GM21786 (cell line): ENCODE results near the gene WDR91.

Source experiments
- ATAC-seq: cut with Tn5 transposase; IDR thresholded peaks from one replicate; pipeline ENCODE4 v1.9.1; 2021; ENCODE audit not compliant: unreplicated experiment

Gene WDR91

DNA sequence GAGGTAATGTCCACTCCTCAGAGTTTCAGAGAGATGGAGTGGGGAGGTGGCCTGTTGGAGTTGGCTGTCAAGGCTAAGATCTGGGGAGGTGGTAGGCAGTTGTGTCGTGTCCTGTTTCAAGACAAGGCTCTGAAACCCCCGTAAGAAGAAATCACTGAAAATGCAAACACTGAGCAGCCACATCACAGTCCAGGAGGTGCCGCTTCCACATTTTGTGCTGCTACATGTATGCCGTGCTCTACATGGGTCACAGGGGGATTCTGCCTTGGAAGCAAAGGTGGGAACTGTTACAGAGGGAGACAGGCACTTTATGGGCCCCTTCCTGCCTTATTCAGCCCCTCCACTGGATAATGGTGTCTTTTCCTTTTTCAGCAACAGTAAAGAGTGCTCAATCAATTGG lies 11.9 kb downstream of the WDR91 start:
- no peak for ATAC-seq

DNA sequence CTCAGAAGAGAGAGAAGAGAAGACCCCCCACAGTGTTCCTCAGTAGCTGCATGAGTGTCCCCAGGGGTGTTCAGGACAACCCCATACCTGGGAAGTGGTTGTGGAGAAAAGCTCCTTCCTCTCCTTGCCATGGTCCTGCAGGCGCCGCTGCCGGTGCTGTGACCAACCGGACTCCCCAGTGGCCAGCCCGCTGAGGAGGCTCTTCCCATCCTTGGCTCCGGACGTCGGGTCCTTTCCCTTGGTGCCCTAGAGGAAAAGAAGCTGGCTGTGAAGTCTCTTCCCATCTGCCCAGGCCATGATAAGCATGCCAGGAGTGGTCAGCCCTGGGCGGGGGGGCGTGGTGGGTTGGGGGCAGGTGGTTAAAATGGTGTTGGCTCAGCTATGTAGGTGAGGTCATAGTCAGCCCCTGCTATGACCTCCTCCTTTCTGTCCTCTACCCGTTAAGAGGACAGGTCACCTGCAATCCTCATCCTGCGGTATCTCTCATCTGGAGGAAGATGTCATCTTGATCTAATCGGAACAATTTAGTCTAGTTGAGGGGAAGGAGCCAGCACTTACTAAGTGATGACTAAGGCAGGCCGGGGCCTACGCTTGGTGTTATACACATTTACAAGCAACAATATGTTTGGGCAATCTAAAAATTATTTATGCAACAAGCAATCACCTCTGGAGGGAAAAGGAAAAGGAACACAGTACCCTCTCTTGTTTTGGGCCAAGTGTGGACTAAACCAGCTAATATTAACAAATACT lies 13.2 kb downstream of the WDR91 start:
- no peak for ATAC-seq

DNA sequence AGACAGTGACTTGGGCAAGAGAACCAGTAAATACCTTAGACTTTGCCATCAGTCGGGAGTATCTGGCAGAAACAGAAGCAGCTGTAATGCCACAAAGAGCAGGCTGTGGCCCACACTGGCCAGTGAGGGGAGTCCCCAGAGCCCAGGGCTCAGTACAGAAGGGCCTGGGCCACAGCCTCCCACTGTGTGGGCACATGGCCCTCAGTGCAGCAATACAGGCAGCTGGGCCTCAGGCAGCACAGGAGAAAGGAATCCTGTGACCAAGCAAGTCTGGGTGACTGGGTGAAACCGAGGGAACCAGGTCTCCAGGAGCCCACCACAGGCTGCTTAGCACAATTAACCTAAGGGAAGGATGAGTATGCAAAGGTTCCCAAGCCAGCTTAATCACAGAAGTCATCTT lies 14.0 kb downstream of the WDR91 start:
- ATAC-seq, result no peak

DNA sequence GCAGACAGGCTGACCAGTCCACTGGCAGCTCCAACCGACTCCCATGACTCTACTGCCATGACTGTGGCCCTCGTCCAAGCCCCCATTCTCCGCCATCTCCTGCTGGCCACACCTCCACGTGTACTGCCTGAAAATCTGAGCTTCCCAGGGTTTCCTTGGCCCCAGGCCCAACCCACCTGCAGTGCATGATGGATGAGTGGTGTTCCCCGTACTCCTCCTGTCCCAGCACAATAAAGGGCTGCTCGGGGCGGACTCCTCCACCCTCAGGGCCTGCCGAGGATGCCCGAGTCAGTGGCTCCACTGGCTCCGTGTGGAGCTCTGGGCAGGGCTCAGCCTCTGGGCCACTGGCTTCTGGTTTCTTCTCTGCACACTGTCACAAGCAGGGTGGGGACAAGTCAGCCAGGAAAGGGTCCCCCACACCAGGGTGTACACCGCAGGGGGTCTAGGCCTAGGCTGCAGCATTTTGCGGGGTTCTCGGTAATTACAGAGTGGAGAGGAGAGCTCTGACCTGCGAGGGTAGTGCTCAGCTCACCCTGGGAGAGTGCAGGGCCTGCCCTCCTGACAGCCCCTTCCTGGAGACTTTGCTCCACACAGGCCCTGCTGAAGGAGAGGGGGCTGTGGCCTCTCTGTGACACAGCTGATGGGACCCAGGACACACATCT lies 15.2 kb downstream of the WDR91 start:
- ATAC-seq, result no peak

DNA sequence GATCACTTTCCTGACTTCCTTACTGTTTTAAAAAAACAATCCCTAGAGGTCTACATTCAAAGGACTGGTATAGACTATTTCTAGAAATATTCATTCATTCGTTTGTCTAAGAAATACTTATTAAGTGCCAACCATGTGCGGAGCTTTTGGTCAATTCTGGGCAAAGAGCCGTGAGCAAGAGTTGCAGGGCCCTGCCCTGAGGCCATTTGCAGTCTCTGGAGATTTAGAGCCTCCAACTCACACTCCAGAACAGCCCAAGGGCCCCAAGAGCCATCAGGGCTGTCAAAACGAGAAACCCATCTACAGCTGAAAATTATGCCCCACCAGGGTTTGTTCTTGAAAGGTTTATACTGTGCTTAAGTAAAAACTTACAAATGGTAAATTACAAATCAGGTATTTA lies 16.2 kb downstream of the WDR91 start:
- no peak for ATAC-seq

DNA sequence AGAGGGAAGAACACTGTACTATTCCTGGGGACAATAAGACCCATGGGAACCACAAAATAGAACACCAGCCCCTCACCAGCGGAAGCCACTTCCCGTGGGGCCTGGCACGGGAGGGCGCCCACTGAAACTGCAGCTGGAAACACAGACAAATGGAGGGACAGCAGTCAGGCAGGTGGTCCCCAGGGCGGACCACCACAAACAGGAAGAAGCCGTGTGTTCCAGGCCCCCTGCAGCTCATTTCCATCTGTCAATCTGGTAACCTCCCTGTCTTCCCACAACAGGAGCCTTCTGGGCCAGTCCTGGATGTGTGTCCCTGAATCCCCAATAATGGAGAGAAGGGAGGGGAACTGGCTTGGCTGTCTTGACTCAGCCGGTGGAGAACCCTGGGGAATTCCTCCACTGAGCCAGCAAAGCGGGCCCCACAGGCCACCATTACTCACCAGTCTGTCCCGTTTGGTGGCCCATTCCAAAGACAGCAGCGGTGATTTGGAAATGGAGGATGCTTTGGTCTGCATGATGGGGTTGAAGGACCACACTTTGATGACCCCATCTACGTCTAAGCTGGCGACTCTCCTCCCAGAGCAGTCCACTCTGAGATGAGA lies 16.7 kb downstream of the WDR91 start:
- ATAC-seq, result no peak

DNA sequence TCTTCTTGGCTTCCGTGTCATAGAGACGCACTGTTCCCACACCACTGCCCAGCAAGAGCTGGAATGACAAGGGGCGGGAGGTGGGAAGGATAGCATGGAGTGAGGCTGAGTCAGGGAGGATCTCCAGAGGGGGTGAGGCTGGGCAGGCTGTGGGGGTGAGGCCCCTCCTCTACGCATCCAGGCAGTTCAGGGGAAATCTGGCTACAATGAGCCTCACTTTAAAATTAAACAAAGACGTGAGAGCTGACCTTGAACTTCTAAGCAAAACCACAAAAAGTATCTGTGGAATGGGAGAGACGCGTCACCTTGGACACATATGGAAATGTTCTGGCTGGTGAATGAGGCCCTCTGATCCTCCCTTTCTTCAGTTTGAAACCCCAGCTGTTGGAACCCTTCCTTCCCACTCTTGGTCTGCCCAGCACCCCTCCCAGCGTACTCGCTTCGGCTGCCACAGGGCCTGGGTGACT lies 17.7 kb downstream of the WDR91 start:
- ATAC-seq, result no peak

DNA sequence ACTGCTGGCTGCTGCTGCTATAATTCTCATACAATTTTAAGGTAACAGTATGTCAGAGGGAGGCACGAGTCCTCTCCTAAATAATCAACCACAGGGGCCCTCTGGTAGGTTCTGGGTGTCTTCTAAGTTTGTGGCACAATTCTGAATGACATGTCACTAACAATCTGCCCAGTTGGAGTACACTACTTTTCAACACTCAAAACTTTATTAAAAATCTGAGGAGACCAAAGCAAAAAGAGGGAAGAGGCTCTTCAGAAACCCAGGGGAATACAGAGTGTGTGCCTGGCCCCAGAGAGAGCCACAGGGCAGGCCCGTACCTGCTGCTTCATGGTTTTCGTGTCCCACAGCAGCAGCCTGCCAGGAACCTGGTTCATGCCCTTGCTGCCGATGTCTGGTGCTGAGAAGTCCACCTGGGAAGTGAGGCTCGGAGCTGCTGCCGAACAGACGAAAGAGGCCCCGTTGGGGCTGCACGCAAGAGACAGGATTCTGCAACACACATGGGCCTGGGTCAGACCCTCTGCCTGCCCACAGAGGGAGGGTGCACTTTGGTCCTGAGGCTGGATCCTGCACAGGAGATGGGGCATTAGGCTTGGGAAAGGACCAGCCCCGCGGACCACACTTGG lies 18.3 kb downstream of the WDR91 start:
- no peak for ATAC-seq

DNA sequence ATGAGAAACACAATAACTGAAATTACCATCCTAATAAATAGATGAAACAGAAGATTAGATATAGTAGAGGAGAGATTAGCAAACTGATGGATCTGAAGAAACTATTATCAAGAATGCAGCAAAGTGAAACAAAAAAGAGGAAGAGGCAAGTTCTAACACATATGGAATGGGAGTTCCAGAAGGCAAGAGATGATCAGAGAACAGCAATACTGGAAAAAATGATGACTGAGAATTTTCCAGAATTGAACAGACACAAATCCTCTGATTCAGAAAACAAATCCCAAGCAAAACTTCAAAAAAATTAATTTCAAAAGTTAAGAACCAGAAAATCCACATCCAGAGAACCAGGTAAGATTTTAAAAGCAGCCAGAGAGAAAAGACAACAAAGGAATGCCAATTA lies 20.6 kb downstream of the WDR91 start:
- no peak for ATAC-seq

DNA sequence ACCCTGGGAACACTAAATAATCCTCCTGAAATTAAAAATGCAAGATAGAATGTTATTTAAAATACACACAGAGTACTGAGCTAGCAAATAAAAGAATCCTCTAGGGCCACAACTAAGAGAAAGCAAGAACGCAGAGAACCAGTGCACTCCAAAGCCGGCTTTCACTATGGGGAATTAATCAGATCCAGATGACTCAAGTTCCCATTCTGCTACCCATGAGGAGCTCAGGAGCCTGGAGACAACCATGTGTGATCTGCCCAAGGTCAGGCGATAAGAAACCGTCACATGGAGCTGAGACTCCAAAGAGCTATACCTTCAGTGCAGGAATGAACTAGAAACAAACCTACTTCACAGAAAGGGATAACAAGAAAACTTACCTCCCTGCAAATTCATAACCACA lies 21.4 kb downstream of the WDR91 start:
- ATAC-seq, result no peak

DNA sequence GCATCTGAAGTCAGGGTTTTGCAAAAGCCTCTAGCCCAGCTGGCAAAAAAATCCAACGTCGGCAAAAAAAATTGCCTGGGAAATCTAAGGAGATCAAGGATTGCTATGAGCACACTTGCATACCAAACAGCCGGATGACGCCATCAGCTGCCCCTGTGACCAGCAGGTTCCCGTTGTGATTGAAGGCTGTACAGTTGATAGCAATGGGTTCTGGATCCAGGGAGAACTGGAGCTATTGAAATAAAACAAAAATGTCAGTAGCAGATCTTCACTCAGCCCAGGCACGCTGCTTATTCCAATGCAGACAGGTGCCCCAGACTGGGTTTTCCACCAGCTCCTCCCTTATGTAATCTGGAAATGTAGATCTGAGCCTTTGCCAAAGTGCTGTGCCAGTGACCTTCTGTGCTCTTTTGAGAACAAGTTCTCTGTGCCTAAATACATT lies 22.1 kb downstream of the WDR91 start:
- ATAC-seq, result no peak

DNA sequence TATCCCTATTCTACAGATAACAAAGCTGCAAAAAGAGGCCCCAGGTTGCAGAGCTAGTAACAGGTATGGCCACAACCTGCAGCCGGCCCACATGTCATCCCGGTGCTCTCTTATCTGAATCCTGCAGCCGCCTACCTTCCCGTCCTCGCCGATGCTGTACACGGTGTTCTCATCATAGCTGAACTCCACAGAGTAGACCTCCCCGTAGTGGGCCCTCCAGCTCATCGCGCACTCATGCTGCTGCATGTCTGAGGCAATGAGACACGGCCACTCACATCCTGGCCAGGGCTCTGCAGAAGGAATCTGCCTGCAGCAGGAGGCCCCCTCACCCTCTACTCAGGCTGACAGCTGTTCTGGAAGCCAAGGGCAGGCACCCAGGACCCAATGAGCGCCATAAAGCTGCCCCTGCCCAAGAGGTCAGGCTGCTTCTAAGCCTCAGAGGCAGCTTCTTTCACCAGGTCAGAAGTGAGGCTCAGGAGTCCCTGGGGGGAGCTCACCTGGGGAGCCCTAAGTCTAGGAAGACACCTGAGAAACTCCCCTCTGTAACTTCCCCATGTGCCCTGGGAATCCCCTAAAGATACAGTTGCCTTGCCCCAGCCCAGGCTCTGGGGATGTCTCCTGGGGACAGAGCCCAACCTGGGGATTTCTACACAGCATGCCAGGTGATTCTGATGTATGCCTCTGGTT lies 22.9 kb downstream of the WDR91 start:
- ATAC-seq, result peak; percentile 31

DNA sequence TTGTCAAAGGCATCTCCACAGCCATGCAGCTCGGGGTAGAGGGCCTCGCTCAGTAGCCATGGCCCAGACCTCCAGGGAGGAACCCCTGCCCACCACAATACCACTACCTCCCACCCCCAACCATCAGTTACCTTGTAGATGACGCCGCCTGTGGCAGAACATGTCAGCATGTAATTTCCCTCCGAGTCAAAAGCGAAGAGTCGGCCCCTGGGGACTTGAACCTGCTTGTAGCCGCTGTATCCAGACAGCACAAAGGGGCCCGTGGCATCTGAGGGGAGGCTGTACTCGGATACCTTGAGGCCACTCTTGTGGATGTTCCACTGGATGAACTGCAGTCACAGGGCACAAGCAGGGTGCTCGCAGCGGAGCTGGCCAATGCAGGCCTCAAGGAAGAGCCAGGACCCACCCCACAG lies 24.5 kb downstream of the WDR91 start:
- ATAC-seq, result peak; percentile 75

DNA sequence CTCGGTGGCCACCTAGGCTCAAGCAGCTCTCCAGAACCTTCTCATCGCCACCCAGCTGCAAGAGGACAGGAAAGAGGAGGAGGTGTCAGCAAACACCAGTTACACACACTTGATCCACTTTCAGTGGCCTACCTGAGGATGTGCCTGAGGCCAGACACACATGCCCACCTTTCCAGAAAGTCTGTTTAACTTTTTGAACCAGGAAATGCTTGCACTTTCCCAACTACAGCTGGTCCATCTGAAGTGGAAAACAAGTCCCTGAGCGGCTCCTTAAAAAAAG lies 25.1 kb downstream of the WDR91 start:
- no peak for ATAC-seq

DNA sequence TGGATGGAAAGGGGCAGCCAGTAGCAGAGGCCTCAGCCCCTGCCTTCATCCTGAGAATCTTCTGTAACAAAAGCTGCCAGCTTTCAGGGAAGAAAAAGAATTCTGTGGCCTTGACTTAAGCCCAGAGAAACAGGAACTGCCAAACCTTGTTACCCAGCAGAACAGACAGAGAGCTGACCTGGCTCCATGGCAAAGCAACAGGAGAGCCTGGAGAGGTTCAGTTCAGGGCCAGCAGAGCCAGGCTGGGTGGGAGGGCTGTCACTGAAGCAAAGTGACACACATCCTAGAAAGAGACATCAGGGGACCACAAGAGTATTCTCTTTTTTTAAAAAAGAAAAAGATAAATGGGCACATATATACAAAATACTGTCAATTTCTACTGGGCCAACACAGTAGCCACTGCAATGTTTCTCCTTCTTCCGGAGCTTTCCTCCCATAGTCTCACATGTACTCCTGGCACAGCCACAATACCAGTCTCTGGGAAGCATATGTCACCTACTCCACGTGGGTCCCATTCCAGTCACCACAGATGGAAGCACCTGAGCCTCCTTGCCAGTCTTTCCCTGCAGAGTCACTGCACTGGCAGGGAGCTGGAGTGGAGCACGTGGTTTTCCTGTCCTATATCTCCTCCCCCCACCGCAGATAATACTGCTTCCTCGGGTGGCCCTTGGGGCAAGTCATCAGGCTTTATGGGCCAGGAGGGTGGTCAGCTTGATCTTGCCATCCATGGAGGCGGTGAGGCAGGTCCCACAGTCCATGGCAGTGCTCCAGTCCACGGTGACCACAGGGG lies 25.7 kb downstream of the WDR91 start:
- no peak for ATAC-seq

DNA sequence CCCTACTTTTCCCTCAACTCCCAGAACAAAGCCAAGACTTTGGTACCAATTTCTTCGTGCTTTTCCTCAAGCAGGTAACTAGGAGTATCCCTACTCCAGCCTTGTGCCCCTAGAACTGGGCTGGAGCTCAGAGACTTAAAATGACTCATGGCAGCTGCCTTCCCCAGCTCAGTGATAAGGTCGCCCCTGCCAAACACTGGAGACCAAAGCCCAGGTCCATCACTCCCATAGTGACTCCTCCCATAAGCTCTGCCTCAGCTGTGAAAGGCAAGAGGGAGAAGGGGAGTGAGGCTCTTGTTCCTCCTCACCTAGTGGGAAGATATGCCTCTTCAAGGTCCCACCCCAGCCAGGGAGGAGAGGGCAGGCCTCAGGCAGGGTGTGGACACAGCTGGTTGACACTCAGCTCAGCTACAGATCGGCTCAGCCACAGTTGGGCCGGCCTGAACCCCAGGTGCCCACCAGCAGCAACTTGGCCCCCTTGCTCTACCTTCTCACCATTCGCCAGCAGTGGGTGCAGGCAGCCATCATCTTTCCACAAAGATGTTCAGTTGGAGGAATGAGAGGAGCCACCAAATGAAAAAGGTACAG lies 27.0 kb downstream of the WDR91 start:
- ATAC-seq, result no peak

DNA sequence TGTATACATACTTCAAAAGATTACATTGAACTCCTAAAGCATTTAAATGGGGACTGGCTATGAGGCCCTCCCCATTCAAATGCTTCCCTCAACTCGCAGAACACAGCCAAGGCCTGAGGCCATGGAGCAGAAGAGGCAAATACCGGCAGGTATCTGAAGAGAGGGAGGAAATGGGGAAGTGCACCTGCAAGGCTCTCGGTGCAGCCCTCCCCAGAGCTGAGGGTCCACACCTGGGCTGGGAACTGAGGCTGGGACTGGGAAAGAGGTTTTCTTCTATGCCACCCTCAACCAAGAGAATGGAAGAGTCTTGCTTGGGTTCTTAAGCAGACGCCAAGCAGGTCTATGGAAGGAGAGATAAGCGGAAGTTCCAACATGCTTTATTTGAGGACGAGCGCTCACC lies 27.8 kb downstream of the WDR91 start:
- no peak for ATAC-seq

DNA sequence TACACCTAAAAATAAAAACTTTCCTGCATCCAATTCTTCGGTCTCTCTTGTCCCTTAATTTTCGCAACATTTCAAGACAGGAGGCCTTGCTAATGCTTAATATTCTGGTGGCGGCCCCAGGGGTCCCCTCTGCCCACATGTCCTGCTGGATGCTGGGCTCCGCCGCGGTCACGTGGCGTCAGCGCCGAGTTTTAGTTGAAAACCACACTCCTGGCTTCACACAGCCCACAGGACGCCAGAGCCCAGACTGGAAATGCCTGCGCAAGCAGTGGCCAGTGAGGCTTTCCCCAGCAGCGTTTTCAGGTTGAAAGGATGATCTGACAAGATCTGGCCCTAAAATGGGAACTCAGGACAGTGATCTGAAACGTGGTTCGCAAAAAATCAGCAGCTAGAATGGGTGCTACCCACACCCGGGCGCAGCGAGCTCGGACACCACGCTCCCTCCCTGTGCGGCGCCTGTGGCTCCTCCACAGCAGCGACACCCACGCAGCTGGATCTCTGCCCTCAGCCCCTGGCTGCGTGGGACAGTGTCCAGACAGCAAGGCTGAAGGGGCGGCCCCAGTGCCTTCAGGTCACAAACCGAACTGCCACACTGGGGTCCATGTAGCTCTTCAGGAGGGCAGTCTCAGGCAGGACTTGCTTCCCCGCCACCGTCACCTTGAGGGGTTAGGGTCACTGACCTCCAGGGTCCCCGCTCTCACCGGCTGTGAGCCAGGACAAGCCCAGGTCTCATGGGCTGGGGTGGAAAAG lies 29.2 kb downstream of the WDR91 start:
- ATAC-seq, result no peak

DNA sequence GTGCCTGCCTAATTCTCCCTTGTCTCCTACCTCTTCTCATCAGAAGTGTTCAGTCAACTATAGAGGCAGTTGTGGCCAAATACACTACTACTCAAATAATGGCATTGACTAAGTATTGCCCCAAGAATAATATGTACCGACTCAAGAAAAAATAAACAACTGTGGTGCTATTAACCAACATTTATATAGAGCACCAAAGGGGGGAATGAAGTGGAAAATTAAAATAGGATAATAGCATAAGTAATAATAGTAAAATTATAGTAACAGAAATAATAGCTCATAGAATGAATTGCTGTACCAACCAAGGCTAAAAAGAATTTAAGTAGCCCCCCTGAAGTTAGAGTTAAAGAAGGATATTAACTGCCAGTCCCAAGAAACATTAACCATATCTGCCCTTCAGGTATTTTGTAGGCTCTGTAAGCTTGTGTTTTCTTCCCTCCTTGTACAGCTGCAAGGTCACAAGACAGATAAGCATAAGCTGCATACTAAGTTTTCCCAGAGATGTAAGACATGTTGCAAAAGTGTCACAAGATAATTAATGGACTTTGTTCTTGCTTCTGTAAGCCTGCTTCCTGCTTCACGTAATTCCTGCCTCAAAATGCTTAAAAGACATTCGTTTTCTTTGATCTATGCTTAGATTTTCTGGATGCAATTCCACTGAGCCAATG lies 29.9 kb downstream of the WDR91 start:
- no peak for ATAC-seq
